ENCODE measurements around the gene PLCB1.

DNA sequence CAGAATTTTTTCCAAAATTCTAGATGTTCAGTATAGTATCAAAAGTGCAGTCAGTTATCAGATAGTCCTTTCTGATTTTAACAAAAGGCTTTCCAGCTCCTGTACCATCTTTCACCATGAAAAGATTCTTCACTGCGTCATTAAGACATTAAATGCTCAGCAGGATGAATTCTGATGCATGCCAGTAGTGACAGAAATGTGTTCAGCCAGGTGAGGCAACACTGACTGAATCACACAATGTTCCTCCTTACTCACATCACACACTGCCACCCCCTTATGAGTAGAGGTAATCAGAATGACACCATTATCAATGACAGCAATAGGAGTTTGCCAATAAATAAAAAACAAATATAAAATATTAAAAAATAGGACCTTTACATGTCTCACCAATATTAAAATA is 510.2 kb downstream of the PLCB1 start:
- TF ChIP-seq CTCF (IDR thresholded peaks at IDR 0.05; ENCODE audit: poor library complexity) (no peak), EZH2 (IDR thresholded peaks at IDR 0.05; ENCODE audit: borderline replicate concordance) (no peak), EZH2phosphoT487 (IDR thresholded peaks at IDR 0.05; ENCODE audit: low read depth, severe bottlenecking, unreplicated experiment) (no peak)

Measured in hepatocyte (in vitro differentiated cells).